ENCODE results near the gene TSHR.
"Not testable (repeated sequence)": the region's sequence is repeated elsewhere in the genome, so short reads cannot be mapped to it uniquely, and the experiment has no call there.

Gene TSHR

GRCh38 chr14:81005540-81006228 is 50.3 kb downstream of the TSHR start:
- TF ChIP-seq CTCF (conservative IDR thresholded peaks at IDR 0.05; ENCODE audit: control insufficient read depth, insufficient read depth, low read depth, low read length) = no peak
- no peak overlapping the region for H3K4me3 ChIP-seq (ENCODE audit: control insufficient read depth, low read depth, low read length)
- peak; percentile 34 for DNase-seq (ENCODE audit: low read depth)

- no peak overlapping the region for H3K4me3 ChIP-seq (ENCODE audit: control insufficient read depth, low read depth, low read length)
- TF ChIP-seq CTCF (conservative IDR thresholded peaks at IDR 0.05; ENCODE audit: control insufficient read depth, insufficient read depth, low read depth, low read length) = no peak
- DNase-seq (ENCODE audit: low read depth) = no peak
These were observed 50.8 kb downstream of the TSHR start for GRCh38 chr14:81006266-81006665.

- no peak for TF ChIP-seq CTCF (conservative IDR thresholded peaks at IDR 0.05; ENCODE audit: control insufficient read depth, insufficient read depth, low read depth, low read length)
These were observed 51.7 kb downstream of the TSHR start for GRCh38 chr14:81007131-81007530.

GRCh38 chr14:81009346-81009745 is 53.9 kb downstream of the TSHR start:
- no peak for DNase-seq (ENCODE audit: low read depth)
- TF ChIP-seq CTCF (conservative IDR thresholded peaks at IDR 0.05; ENCODE audit: control insufficient read depth, insufficient read depth, low read depth, low read length) = no peak
- H3K4me3 ChIP-seq (ENCODE audit: control insufficient read depth, low read depth, low read length) = no peak overlapping the region

More at GRCh38 chr14:81007131-81007530, 51.7 kb downstream of the TSHR start:
- H3K4me3 ChIP-seq (ENCODE audit: control insufficient read depth, low read depth, low read length) = no peak overlapping the region
- no peak for DNase-seq (ENCODE audit: low read depth)

- DNase-seq (ENCODE audit: low read depth) = peak; percentile 8
These were observed 62.8 kb downstream of the TSHR start for GRCh38 chr14:81018251-81018650.

GRCh38 chr14:81018684-81019083 is 63.3 kb downstream of the TSHR start:
- H3K4me3 ChIP-seq (ENCODE audit: control insufficient read depth, low read depth, low read length) = no peak overlapping the region
- DNase-seq (ENCODE audit: low read depth) = peak; percentile 2
- no peak for TF ChIP-seq CTCF (conservative IDR thresholded peaks at IDR 0.05; ENCODE audit: control insufficient read depth, insufficient read depth, low read depth, low read length)

More at GRCh38 chr14:81018251-81018650, 62.8 kb downstream of the TSHR start:
- no peak overlapping the region for H3K4me3 ChIP-seq (ENCODE audit: control insufficient read depth, low read depth, low read length)
- TF ChIP-seq CTCF (conservative IDR thresholded peaks at IDR 0.05; ENCODE audit: control insufficient read depth, insufficient read depth, low read depth, low read length) = no peak

GRCh38 chr14:81019113-81019512 is 63.7 kb downstream of the TSHR start:
- not testable (repeated sequence) for DNase-seq (ENCODE audit: low read depth); H3K4me3 ChIP-seq (ENCODE audit: control insufficient read depth, low read depth, low read length)
